Measurements from ENCODE around the gene SRD5A2. TPM values are rescaled to one million over a fixed set of nuclear protein-coding genes. Genes with fewer than 3 reads are reported as not detected.

The SRD5A2 gene
- total RNA-seq, 2 donors from 2014 or later, result 0.26 TPM; not detected in 1

GRCh38 chr2:31539505-31539904 lies 41.2 kb downstream of the SRD5A2 start:
- DNase-seq (no peak), ATAC-seq (no peak)
- TF ChIP-seq POLR2A (IDR thresholded peaks at IDR 0.05) (no peak), CTCF (IDR thresholded peaks at IDR 0.05) (no peak)
- Histone ChIP-seq H3K9me3 (peaks cover 0 to 5% (median 0%) of the 10 kb centered on the region in 3 donors), H3K4me1 (no peaks in the 10 kb centered on the region), H3K4me3 (no peak overlapping the region), H3K36me3 (replicated peaks in 1 of 2; ENCODE audit: insufficient read depth in 1 of 2, low read depth in 2 of 2) (no peaks in the 10 kb centered on the region), H3K27ac (no peak overlapping the region), H3K27me3 (no peaks in the 10 kb centered on the region)
- intact Hi-C loops (cut with DNase I), result no loop called here
- 31% methylated on average over 3 of the region's 3 CpGs for WGBS, 2 donors

GRCh38 chr2:31535768-31536167 lies 45.0 kb downstream of the SRD5A2 start:
- no peak for TF ChIP-seq CTCF (IDR thresholded peaks at IDR 0.05)
- TF ChIP-seq POLR2A (IDR thresholded peaks at IDR 0.05), result no peak
- H3K9me3 ChIP-seq, result no peaks in the 10 kb centered on the region
- no peaks in the 10 kb centered on the region for H3K4me1 ChIP-seq
- 5 to 23% methylated on average over 2 of the region's 2 CpGs for WGBS, 2 donors
- H3K4me3 ChIP-seq, result no peak overlapping the region
- H3K36me3 ChIP-seq (replicated peaks in 1 of 2; ENCODE audit: insufficient read depth in 1 of 2, low read depth in 2 of 2), result no peaks in the 10 kb centered on the region
- H3K27ac ChIP-seq, result no peak overlapping the region
- no peak for DNase-seq
- no peaks in the 10 kb centered on the region for H3K27me3 ChIP-seq
- ATAC-seq, result no peak
- intact Hi-C loops (cut with DNase I), result no loop called here

DNA sequence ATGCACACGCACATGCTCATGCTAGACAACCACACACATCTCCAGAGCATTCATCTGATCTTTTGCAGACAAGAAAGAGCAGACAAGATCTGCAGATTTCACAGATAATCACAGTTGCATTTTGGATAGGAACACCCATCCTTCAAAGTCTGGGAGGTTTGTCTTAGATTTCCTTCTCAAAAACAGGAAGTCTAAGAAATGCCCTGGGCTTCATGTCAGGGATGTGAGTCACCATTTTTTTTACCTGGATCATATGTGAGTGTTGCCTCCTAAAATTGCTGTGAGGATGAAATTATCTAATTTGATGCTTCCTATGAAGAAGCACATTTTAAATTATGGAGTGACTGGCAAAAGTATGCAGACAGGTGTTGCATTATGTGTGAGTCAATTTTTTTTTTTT lies 46.1 kb downstream of the SRD5A2 start:
- 78 to 85% methylated on average over 1 of the region's 1 CpG for WGBS, 2 donors
- Histone ChIP-seq H3K9me3 (no peaks in the 10 kb centered on the region), H3K4me3 (no peak overlapping the region), H3K36me3 (replicated peaks in 1 of 2; ENCODE audit: insufficient read depth in 1 of 2, low read depth in 2 of 2) (no peaks in the 10 kb centered on the region), H3K27ac (no peak overlapping the region), H3K27me3 (no peaks in the 10 kb centered on the region), H3K4me1 (no peaks in the 10 kb centered on the region)
- TF ChIP-seq POLR2A (IDR thresholded peaks at IDR 0.05) (no peak), CTCF (IDR thresholded peaks at IDR 0.05) (no peak)
- no peak for DNase-seq
- no peak for ATAC-seq
- intact Hi-C loops (cut with DNase I), result no loop called here

- no peak for TF ChIP-seq POLR2A (IDR thresholded peaks at IDR 0.05)
- no peak for TF ChIP-seq CTCF (IDR thresholded peaks at IDR 0.05)
- Histone ChIP-seq H3K27me3 (no peaks in the 10 kb centered on the region), H3K9me3 (no peaks in the 10 kb centered on the region), H3K4me3 (no peak overlapping the region), H3K4me1 (peaks cover 4% of the 10 kb centered on the region), H3K27ac (no peak overlapping the region), H3K36me3 (replicated peaks in 1 of 2; ENCODE audit: insufficient read depth in 1 of 2, low read depth in 2 of 2) (no peaks in the 10 kb centered on the region)
- intact Hi-C loops (cut with DNase I), result no loop called here
- DNase-seq, result no peak
- ATAC-seq, result no peak
- WGBS, 2 donors, result 78 to 86% methylated on average over 1 of the region's 1 CpG
These were observed 47.7 kb downstream of the SRD5A2 start for GRCh38 chr2:31533036-31533435.

DNA sequence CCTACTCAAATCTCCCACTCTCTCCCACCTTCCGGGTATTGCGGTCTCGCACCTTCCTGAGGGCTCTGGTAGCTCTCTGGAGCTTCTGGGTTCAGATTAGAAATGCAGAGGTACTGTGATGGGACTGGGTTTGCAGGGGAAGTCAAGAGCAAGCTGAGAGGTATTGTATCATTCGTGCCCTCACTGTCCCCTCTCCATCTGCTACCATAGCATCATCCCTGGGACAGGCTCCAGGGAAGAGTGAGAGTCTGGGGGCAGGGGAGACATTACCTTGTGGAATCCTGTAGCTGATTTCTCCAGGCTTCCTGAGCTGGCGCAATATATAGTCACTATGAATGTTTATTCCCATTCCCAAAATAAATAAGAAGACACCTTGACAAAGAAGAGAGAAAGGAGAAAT lies 49.6 kb downstream of the SRD5A2 start:
- no peak overlapping the region for H3K4me3 ChIP-seq
- intact Hi-C loops (cut with DNase I), result no loop called here
- 86 to 87% methylated on average over 5 of the region's 5 CpGs for WGBS, 2 donors
- peaks cover 5% of the 10 kb centered on the region for H3K4me1 ChIP-seq
- ATAC-seq, result no peak
- TF ChIP-seq CTCF (IDR thresholded peaks at IDR 0.05) (no peak), POLR2A (IDR thresholded peaks at IDR 0.05) (no peak)
- no peak overlapping the region for H3K27ac ChIP-seq
- DNase-seq, result no peak
- no peaks in the 10 kb centered on the region for H3K36me3 ChIP-seq (replicated peaks in 1 of 2; ENCODE audit: insufficient read depth in 1 of 2, low read depth in 2 of 2)
- H3K27me3 ChIP-seq, result no peaks in the 10 kb centered on the region
- no peaks in the 10 kb centered on the region for H3K9me3 ChIP-seq
